Hypothalamus (tissue), 51 donors: ENCODE data around the gene TEAD3.

Experiments used
- DNase-seq, 51 donors: peaks; one replicate each; lab custom pipeline; 2025; lab: John Stamatoyannopoulos, UW

Gene TEAD3

GRCh38 chr6:35492974-35493284, 4.0 kb downstream of the TEAD3 start:
- DNase-seq, result no peak

- no peak for DNase-seq
These were observed 4.5 kb downstream of the TEAD3 start for GRCh38 chr6:35492258-35492973.

DNA sequence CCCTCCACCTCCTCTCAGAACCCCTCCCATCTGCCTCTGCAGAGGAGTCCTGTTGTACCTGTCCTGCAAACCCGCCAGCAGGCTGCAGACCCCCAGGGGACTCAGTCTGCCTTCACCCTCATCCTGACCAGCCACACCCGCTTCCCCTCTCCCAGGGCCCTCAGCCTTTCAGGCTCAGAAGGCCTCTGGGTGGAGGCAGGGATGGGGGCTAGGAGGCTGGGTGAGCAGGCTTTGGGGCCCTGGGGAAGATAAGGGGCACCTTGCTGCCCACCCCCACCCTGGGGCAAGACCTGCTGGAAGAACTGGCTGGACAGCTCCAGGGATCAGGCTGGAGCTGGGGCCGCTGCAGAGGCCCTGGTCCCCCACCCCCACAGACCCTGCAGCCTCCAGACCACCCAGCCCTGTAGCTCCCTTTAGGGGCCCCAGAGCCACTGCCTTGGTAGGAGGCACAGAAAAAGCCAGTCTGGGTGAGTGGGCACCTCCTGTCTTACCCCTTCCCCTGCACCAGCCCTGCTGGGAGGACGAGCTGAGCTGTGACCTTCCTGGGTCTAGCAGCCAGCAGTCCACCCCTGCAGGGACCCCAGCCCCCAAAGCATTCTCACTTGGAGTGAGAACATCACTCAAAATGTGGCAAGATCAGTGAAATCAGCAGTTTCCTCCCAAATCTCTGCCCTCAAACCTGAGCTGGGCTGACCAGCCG, 5.2 kb downstream of the TEAD3 start:
- no peak for DNase-seq

- DNase-seq, result no peak
These were observed 5.9 kb downstream of the TEAD3 start for GRCh38 chr6:35490821-35491557.

DNA sequence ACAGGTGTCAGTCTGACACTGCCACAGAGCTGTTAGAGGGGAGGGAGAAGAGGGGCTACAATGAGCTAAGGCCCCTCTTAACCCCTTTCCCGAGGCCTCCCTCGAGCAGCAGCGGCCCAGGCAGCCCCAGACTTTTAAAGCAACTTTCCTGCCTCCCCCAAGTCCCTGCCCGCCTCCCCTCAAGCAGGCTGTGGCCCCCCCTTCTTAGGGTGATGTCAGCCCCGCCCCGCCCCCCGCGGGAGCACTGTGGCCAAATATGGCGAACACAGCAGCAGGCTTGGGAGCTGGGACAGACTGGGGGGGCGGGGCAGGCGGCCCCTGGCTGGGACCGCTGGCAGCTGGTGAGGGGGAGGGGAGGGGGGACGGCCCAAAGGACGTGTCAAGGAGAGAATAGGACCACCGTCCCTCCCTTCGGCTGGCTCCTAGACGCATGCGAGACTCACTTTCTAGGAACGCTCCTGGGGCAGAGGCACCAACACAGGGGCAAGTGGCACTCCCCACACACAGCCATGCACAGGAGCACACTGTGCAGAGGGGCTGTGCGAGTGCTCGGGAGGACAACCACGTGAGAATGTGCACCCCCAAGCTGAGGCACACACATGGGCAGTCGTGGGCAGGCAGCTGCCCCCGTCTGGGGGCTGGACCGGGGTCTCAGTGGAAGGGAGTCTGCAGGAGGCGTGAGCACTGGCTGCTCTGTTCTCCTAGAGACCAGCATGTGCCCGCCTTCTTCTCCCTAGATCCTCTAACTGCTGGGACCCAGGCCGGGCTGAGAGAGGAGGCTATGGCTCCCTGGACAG, 6.7 kb downstream of the TEAD3 start:
- peak in 29 of 51 donors; percentile 5 to 66 (median 35) for DNase-seq

DNA sequence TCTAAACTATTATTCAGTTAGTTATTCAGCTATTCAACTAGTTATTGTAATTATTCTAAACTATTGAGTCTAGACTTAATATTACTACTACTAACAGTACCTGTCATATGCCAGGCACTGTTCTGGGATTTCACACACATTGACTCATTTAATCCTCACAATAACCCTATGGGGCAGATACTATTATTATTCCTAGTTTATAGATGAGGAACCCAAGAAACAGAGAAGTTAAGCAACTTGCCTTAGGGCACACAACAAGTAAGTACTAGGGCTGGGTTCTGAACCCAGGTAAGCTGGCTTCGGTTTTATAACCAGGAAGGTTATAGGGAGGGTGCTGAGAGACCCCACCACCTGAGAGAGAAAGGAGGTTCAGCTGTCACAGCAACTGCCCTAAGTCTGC, 7.8 kb downstream of the TEAD3 start:
- no peak for DNase-seq

DNA sequence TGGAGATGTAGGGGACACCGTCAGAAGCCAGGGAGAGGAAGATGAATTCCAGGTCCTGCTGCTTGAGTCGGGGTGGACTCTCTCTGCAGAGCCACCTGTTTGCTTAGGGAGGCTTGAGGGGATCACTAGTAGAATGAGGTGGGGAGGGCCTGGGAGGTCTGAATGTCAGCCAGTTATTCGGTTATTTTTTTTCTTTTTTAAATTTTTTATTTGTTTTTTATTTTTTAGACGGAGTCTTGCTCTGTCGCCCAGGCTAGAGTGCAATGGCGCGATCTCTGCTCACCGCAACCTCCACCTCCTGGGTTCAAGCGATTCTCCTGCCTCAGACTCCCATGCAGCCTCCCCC, 8.4 kb downstream of the TEAD3 start:
- no peak for DNase-seq

DNA sequence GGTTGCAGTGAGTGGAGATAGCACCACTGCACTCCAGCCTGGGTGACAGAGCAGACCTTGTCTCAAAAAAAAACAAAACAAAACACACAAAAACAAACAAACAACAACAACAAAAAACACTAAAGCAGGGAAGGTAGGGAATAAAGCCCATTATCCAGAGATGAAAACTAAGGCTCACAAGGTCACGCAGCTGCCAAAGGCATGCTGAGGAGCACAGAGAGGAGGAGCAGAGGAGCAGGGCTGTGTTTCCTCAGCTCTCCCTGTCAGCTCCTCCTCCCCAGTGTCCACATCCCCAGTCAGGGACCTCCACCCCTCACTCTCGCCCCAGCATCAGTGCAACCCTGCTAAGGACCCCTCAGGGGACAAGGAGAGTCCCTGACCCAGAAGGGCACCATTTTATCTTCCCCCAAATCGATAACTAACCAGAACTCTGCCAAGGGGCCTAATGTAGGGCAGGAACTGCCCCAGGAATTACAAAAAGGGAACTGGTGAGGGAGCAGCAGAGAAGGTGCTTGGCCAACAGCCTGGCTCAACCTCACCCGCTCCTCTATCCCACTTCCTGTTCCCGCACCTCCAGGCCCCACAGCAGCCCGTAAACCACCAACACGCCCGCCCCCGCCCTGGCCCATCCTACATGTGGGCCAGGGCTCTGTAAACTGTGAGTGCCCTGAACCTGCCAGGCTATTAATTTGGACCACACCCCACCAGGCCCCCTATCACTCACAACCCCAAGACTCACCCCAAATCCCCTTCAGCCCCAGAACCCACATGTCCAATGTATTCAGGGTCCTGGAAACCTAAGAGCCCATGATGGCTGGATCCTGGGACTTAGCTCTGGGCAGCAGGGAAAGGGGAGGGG, 9.0 kb downstream of the TEAD3 start:
- no peak for DNase-seq

- DNase-seq, result no peak
These were observed 10.6 kb downstream of the TEAD3 start for GRCh38 chr6:35486005-35486925.

DNA sequence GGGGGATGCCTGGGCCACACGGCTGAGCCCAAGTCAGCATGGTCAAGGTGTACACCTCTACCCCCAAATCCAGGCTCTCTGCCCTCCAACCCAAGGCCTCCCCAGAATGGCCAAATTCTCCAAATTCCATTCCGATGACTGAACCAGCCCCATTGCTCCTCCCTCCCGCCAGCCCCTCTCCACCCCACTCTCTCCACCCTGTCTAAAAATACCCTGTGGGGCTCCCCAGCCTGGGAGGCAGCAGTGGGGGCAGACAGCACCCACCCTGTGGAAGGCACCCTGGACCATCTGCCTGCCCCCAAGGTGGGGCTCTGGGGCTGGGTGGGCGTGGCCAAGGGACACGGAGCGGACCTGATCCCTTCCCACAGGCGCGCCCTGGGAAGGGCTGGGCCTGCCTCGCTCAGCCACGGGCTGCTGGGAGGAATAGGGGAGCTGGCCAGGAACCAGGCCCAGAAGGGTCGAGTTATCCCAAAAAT, 11.4 kb downstream of the TEAD3 start:
- DNase-seq, result no peak

DNA sequence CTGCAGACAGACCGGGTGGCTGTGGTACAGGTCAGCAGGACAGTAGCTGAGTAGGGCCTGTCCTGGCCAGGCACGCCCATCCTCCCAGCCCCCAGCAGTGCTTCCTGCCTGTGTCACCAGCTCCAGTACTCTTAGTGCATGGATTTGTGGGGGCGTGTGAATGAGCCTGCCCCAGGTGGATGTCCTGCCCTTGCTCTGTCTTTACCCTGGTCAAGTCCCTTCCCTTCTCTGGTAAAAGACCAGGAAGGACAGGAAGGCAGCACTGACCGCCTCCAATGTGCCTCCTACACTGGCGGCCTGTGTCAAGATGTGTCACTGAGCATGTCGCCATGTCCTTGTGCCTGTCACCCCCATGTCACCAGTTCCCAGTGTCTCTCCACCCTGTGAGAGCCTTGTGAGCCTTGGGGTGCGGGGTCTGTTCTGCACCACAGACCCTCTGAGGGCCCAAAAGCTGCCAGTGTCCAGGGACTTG, 11.9 kb downstream of the TEAD3 start:
- DNase-seq, result no peak

DNA sequence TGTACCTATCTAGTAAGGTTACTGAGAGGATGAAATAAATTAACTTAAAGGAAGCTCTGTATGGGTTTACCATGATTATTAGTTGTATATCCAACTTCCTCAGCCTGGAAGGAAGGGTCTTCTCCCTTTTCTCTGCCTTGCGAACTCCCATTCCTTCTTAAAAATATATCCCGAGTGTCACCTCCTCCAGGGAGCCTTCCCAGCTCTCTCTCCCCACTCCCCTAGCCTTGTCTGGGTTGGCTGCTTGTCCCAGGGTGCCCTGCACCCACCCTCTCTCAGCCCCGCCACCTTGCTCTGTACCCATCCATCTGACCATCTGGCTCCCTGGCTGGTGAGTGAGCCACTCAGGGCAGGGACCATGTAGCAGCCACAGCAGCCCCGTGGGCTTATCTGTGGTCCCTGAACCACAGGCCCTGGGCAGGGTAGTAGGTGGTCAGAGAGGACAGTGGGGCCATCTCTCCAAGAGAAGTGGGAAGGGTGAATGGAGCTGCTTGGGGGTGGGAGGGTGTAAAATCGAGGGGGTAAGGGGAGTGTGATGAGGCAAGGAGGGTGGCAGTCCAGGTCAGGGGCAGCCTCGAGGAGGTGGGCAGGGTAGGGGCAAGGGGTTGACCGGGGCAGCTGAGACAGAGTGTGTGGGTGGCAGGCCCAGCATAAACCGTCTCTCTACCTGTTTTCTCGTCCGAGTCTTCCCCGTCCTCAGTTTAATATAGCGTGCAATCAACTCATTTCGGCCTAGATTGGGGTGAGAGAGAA, 12.8 kb downstream of the TEAD3 start:
- no peak for DNase-seq

DNA sequence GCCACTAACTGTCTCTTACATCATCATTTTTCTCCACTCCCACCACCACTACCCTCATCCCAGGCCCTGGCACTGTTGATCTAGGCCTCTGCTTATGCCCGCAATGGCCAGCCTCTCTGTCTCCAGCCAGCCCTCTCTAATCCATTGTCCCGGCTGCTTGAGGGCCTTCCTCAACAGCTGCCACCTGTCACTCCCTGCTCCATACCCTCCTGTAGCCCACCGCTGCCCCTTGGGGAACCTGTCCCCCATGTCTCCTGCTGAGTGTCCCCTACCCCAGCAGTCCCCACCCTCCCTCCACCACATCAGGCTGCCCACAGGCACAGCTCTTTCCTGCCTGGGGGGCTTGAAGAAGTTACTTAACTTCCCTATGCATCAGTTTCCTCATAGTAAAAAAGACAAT, 13.4 kb downstream of the TEAD3 start:
- DNase-seq, result no peak

DNA sequence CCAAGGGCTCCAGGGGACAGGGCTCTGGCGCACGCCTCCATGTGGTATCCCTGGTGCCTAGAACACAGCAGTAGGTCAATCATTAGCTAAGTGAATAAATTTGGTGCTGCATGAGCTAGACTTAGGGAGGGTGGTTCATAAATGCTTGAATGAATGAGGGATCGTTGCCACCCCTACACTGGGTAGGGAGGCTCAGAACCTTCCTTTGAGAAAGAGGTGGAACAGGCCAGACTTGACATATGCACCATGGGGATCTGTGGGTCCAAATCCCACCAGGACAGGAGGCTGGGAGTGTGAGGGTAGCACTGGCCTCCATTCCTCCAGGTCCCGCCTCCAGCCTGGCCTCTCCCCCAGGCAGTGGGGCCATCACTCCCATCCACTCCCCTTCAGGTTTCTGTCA, 13.8 kb downstream of the TEAD3 start:
- DNase-seq, result no peak

DNA sequence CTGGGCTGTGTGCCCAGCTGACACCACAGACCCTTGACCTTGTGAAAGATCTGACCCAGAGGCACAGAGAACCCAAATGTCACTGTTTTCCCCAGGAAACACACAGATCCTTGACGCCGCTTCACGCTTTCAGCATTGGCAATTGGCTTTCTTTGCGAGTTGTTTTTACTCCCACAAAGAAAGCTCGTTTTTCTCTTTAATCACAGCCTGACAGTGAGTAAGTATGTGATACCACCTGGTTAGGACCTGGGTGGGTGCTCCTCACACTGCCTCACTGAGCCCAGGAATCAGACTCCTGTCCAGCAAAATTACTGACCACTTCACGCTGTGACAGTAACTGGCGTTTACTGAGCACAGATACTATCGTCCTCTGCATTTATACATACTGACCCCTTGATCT, 15.7 kb downstream of the TEAD3 start:
- DNase-seq, result no peak

- no peak for DNase-seq
These were observed 16.7 kb downstream of the TEAD3 start for GRCh38 chr6:35480176-35480575.

- DNase-seq, result no peak
These were observed 18.6 kb downstream of the TEAD3 start for GRCh38 chr6:35478259-35478658.

DNA sequence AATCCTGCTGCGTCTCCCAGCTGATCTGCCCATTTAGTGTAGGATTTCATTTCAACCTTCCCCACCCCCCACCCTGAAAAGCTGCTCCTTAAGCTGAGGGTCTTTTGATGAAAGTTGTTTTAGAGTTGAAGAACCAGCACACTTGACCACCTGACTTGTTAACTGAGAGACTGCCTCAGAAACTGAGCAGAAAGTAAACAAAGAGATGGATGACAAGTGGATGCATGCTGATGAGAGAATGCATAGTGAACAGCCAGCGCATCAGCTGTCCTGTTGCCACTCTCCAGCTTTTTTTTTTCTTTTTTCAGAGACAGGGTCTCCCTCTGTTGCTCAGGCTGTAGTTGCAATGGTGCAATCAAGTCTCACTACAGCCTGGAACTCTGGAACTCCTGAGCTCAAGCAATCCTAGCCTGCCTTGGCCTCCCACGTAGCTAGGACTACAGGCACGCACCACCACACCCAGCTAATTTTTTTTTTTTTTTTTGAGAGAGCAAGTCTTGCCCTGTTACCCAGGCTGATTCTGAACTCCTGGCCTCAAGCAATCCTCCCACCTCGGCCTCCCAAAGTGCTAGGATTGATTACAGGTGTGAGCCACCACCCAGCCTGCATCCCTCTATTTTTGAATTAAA, 19.2 kb downstream of the TEAD3 start:
- no peak for DNase-seq
